Measurements from ENCODE around the gene MOSPD3. TPM values are rescaled to one million over a fixed set of nuclear protein-coding genes. Genes with fewer than 3 reads are reported as not detected.

MOSPD3 gene
- polyA plus RNA-seq, 1 of the 3 experiments (the other 2 are of a cell fraction): 61.7 TPM

GRCh38 chr7:100613412-100614175 is 1.3 kb downstream of the MOSPD3 start:
- no peaks in the 10 kb centered on the region for H4K20me1 ChIP-seq (ENCODE audit: insufficient read depth)
- H3K4me3 ChIP-seq (ENCODE audit: low read depth in 2 of 2, low read length in 1 of 2): peak overlapping the region; percentile 67 to 80
- ChIA-PET CTCF (interaction anchor here (0.7 to 9.1 kb wide), 27 partner anchors 8 to 238 kb away, joined by 3 to 119 read pairs (median 4); partner anchors contain the start of genes ACTL6B, EPO, FBXO24 and GIGYF1), POLR2A (interaction anchor here (0.7 to 2.6 kb wide), 10 partner anchors 10 to 134 kb away, joined by 3 to 39 read pairs (median 8); partner anchors contain the start of genes ACTL6B, FBXO24, GIGYF1 and LRCH4)
- no peak for DNase-seq
- H3K4me1 ChIP-seq (ENCODE audit: control insufficient read depth in 1 of 2, insufficient read depth in 2 of 2, low read depth in 1 of 2, low read length in 1 of 2): peaks cover 0 to 8% of the 10 kb centered on the region in 2 experiments; a peak in 1 of 4 replicates
- peaks cover 6% of the 10 kb centered on the region; the same call in 1 of the 2 replicates for H3K79me2 ChIP-seq (ENCODE audit: insufficient read depth)
- H3K36me3 ChIP-seq (replicated peaks in 1 of 2; ENCODE audit: control insufficient read depth in 1 of 2, insufficient read depth in 2 of 2, low read length in 1 of 2): peaks cover 0 to under 1% of the 10 kb centered on the region in 2 experiments
- peaks cover 29% of the 10 kb centered on the region for H3F3A ChIP-seq (replicated peaks; ENCODE audit: insufficient read depth)
- H3K27me3 ChIP-seq (ENCODE audit: insufficient read depth): no peaks in the 10 kb centered on the region
- no peak overlapping the region for H3K27ac ChIP-seq (ENCODE audit: low read depth in 2 of 2, low read length in 1 of 2)
- no peak overlapping the region for H3K9ac ChIP-seq
- no peak overlapping the region for H2AFZ ChIP-seq (ENCODE audit: low read depth)
- no peak for TF ChIP-seq GATA2 (CRISPR knock-in tag; IDR thresholded peaks at IDR 0.05)
- no peak for TF ChIP-seq JUND (IDR thresholded peaks at IDR 0.05)
- WGBS (ENCODE audit: low lambda C conversion rate): 92% methylated on average over 13 of the region's 13 CpGs
- no peaks in the 10 kb centered on the region for H3K9me3 ChIP-seq
- H3K9me2 ChIP-seq: no peaks in the 10 kb centered on the region
- peak overlapping the region; percentile 100 for H3K4me2 ChIP-seq

GRCh38 chr7:100614308-100614861 is 2.0 kb downstream of the MOSPD3 start:
- TF ChIP-seq USF2 (IDR thresholded peaks at IDR 0.05; ENCODE audit: borderline replicate concordance, low read depth, low read length) (no peak), SIN3A (IDR thresholded peaks at IDR 0.05; ENCODE audit: borderline replicate concordance, low read depth, low read length) (no peak), TEAD4 (IDR thresholded peaks at IDR 0.05; ENCODE audit: borderline replicate concordance, insufficient read depth) (no peak), MAX (IDR thresholded peaks at IDR 0.05; ENCODE audit: low read depth) (no peak), CHD2 (IDR thresholded peaks at IDR 0.05; ENCODE audit: low read length, partially characterized antibody) (no peak), FOXJ3 (CRISPR knock-in tag; IDR thresholded peaks at IDR 0.05) (no peak), GATA2 (CRISPR knock-in tag; IDR thresholded peaks at IDR 0.05) (no peak), RXRA (IDR thresholded peaks at IDR 0.05; ENCODE audit: borderline replicate concordance, low read depth) (no peak), TCF12 (IDR thresholded peaks at IDR 0.05) (no peak), RCOR1 (IDR thresholded peaks at IDR 0.05; ENCODE audit: low read length) (no peak)
- no peak overlapping the region for H2AFZ ChIP-seq (ENCODE audit: low read depth)
- peaks cover 6% of the 10 kb centered on the region; the same call in 1 of the 2 replicates for H3K79me2 ChIP-seq (ENCODE audit: insufficient read depth)
- H3K9me2 ChIP-seq: no peaks in the 10 kb centered on the region
- ChIA-PET POLR2A (interaction anchor here (0.7 to 2.3 kb wide), 2 partner anchors 28 to 42 kb away, joined by 3 to 19 read pairs; partner anchors contain the start of genes ACTL6B, FBXO24 and LRCH4), CTCF (interaction anchor here (0.6 to 9.1 kb wide), 18 partner anchors 13 to 237 kb away, joined by 3 to 119 read pairs (median 4); partner anchors contain the start of genes FBXO24, GIGYF1, LRCH4 and POP7)
- 83% methylated on average over 6 of the region's 6 CpGs for WGBS (ENCODE audit: low lambda C conversion rate)
- H3K9ac ChIP-seq: no peak overlapping the region
- H3K4me2 ChIP-seq: no peak overlapping the region
- no peaks in the 10 kb centered on the region for H3K27me3 ChIP-seq (ENCODE audit: insufficient read depth)
- peaks cover 0 to 8% of the 10 kb centered on the region in 2 experiments; a peak in 1 of 4 replicates for H3K4me1 ChIP-seq (ENCODE audit: control insufficient read depth in 1 of 2, insufficient read depth in 2 of 2, low read depth in 1 of 2, low read length in 1 of 2)
- H3K36me3 ChIP-seq (replicated peaks in 1 of 2; ENCODE audit: control insufficient read depth in 1 of 2, insufficient read depth in 2 of 2, low read length in 1 of 2): no peaks in the 10 kb centered on the region
- H3K27ac ChIP-seq (ENCODE audit: low read depth in 2 of 2, low read length in 1 of 2): no peak overlapping the region
- H4K20me1 ChIP-seq (ENCODE audit: insufficient read depth): no peaks in the 10 kb centered on the region
- no peaks in the 10 kb centered on the region for H3K9me3 ChIP-seq
- H3F3A ChIP-seq (replicated peaks; ENCODE audit: insufficient read depth): peaks cover 23% of the 10 kb centered on the region
- no peak overlapping the region for H3K4me3 ChIP-seq (ENCODE audit: low read depth in 2 of 2, low read length in 1 of 2)
- no peak for DNase-seq

Data from SK-N-SH (cell line).